Upper lobe of left lung (tissue), 4 donors: ENCODE measurements around the gene MAP3K12.

Experiments
- CTCF ChIP-seq, 6 experiments: fragments of 450-650 bp in 4 of 6; fragments of 200-600 bp in 2 of 6; sonication (generic) in 2 of 6; IDR thresholded peaks; one replicate each; pipeline ENCODE4 v1.5.1; 2016 to 2019; ENCODE audit warnings: antibody characterized with exemption in 6 of 6
- EP300 ChIP-seq, 4 donors: sonication (generic); formaldehyde crosslinking; IDR thresholded peaks; one replicate each; pipeline ENCODE4 v1.5.1; 2017; ENCODE audit warnings: antibody characterized with exemption in 4 of 4, control low read depth in 2 of 4
- POLR2AphosphoS5 ChIP-seq, 2 donors: sonication (generic); formaldehyde crosslinking; IDR thresholded peaks; one replicate each; pipeline ENCODE4 v1.5.1; 2017; ENCODE audit warnings: antibody characterized with exemption in 2 of 2

- TF ChIP-seq CTCF (IDR thresholded peaks at IDR 0.05) = no peak
- TF ChIP-seq EP300 (IDR thresholded peaks at IDR 0.05) = no peak
- no peak for TF ChIP-seq POLR2AphosphoS5 (IDR thresholded peaks at IDR 0.05)
Measured at GRCh38 chr12:53493610-53494391, 5.5 kb downstream of the MAP3K12 start.
